Astrocyte (in vitro differentiated cells and primary cell): ENCODE measurements around the gene KCNA3. TPM values are rescaled to one million over a fixed set of nuclear protein-coding genes. Genes with fewer than 3 reads are reported as not detected.

Source experiments
- DNase-seq: peaks from one replicate; pipeline ENCODE4 v3.0.0-alpha.2; 2010; ENCODE audit warnings: low read depth
- FAIRE-seq: peaks from 2 replicates; lab custom pipeline; 2011; peaks lifted over from hg19 to GRCh38; lab: Jason Lieb, UNC
- H2AFZ ChIP-seq: 2 replicates; pipeline ENCODE4 v1.6.0; 2012; ENCODE audit warnings: low read depth, low read length, inconsistent platforms
- H3K27ac ChIP-seq: 2 replicates; pipeline ENCODE4 v1.5.1; 2011; ENCODE audit warnings: low read depth, low read length, inconsistent platforms
- H3K27me3 ChIP-seq: 2 replicates; pipeline ENCODE4 v1.6.0; 2011; ENCODE audit warnings: low read length, inconsistent platforms; ENCODE audit not compliant: insufficient read depth
- H3K36me3 ChIP-seq: 2 replicates; pipeline ENCODE4 v1.5.1; 2011; ENCODE audit warnings: low read length, inconsistent platforms; ENCODE audit not compliant: insufficient read depth
- H3K4me1 ChIP-seq: 2 replicates; pipeline ENCODE4 v1.5.1; 2011; ENCODE audit warnings: low read length, inconsistent platforms; ENCODE audit not compliant: insufficient read depth
- H3K4me2 ChIP-seq: 2 replicates; pipeline ENCODE4 v1.6.0; 2012; ENCODE audit warnings: low read length, inconsistent platforms
- H3K4me3 ChIP-seq: 2 replicates; pipeline ENCODE4 v1.5.1; 2011; ENCODE audit warnings: low read depth, mild to moderate bottlenecking, low read length, inconsistent platforms; ENCODE audit not compliant: insufficient read depth
- H3K79me2 ChIP-seq: 2 replicates; pipeline ENCODE4 v1.6.0; 2012; ENCODE audit warnings: mild to moderate bottlenecking, low read length, inconsistent platforms; ENCODE audit not compliant: insufficient read depth
- H3K9ac ChIP-seq: 2 replicates; pipeline ENCODE4 v1.6.0; 2012; ENCODE audit warnings: mild to moderate bottlenecking, low read length, inconsistent platforms
- H3K9me3 ChIP-seq: 2 replicates; pipeline ENCODE4 v1.5.1; 2012; ENCODE audit warnings: low read depth, mild to moderate bottlenecking, low read length, inconsistent platforms; ENCODE audit not compliant: insufficient read depth
- H4K20me1 ChIP-seq: 2 replicates; pipeline ENCODE4 v1.6.0; 2012; ENCODE audit warnings: low read length, inconsistent platforms; ENCODE audit not compliant: insufficient read depth
- H3K27ac Mint-ChIP-seq: one replicate; pipeline ENCODE4 v1.8.0; 2021; ENCODE audit warnings: mild to moderate bottlenecking, mixed read lengths; ENCODE audit not compliant: unreplicated experiment
- H3K27me3 Mint-ChIP-seq: one replicate; pipeline ENCODE4 v1.8.0; 2021; ENCODE audit warnings: low read depth, mixed read lengths; ENCODE audit not compliant: unreplicated experiment
- H3K36me3 Mint-ChIP-seq: one replicate; pipeline ENCODE4 v1.8.0; 2021; ENCODE audit warnings: low read depth, mixed read lengths; ENCODE audit not compliant: unreplicated experiment
- H3K4me1 Mint-ChIP-seq: one replicate; pipeline ENCODE4 v1.8.0; 2021; ENCODE audit warnings: low read depth, mixed read lengths; ENCODE audit not compliant: unreplicated experiment
- H3K4me3 Mint-ChIP-seq: one replicate; pipeline ENCODE4 v1.8.0; 2021; ENCODE audit warnings: mild to moderate bottlenecking, moderate library complexity, mixed read lengths; ENCODE audit not compliant: unreplicated experiment
- H3K9me3 Mint-ChIP-seq: one replicate; pipeline ENCODE4 v1.8.0; 2021; ENCODE audit warnings: mild to moderate bottlenecking, mixed read lengths; ENCODE audit not compliant: unreplicated experiment
- EZH2 ChIP-seq: IDR thresholded peaks from 2 replicates; pipeline ENCODE4 v1.6.1; 2012; ENCODE audit warnings: mild to moderate bottlenecking, low read length, inconsistent platforms; ENCODE audit not compliant: insufficient read depth
- total RNA-seq: library from RNA; stranded (reverse); gene quantifications from 2 replicates; pipeline ENCODE4 v1.2.1, GENCODE V29; 2021
- TF ChIP-seq, protein P1 (sequence below): IDR thresholded peaks from 2 replicates; pipeline ENCODE4 v1.5.1; 2011; ENCODE audit warnings: low read depth, mild to moderate bottlenecking, inconsistent platforms, low read length, moderate library complexity; ENCODE audit not compliant: insufficient read depth

KCNA3 gene
- total RNA-seq, 1 donor from 2014 or later: 0.09 TPM

DNA sequence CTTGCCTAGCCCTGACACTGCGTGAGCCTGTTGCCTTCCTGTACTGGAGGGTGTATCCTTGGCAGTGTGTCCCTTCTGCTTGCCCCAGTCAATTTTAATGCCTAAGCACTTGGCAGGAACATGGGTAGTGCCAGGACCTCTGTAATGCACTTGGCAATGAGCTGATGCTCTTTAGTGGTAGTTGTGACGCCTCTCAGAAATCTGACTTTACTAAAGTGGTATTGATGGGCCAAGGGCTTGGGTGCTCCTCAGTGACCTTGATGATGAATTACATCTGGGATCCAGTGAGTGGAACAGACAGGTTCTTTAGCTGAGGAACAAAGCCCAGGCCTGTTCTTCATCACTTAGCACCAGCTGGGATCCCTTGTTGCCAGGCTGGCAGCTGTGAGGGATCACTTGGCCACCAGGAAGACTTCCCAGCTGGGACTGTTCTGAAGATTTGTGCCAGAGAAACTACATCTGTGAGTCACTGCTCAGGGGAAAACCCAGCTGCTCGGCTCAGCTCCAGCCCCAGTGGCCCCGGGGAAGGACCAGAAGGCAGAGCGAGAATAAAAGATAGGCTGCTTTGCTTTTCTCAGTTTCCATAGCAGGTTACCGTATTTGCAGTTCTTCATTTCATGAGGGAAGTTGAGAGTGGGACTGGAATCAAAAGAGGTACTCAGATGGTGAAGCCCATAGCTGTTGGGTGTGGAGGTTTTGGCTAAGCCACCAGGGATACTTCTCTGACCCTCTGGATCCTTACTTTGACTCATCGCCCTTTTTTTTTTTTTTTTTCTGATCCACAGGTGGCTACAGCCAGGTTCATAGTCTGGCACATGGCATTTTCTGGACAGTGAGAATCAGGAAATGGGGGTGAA is 40.1 kb downstream of the KCNA3 start:
- H3K4me3 Mint-ChIP-seq: no peak overlapping the region
- Histone ChIP-seq H3K36me3 (no peaks in the 10 kb centered on the region), H2AFZ (no peak overlapping the region), H3K9me3 (no peaks in the 10 kb centered on the region), H3K27me3 (no peaks in the 10 kb centered on the region), H3K4me2 (no peak overlapping the region), H3K4me1 (no peaks in the 10 kb centered on the region), H3K4me3 (no peak overlapping the region), H3K27ac (no peak overlapping the region), H3K9ac (no peak overlapping the region), H4K20me1 (no peaks in the 10 kb centered on the region), H3K79me2 (no peaks in the 10 kb centered on the region)
- H3K4me1 Mint-ChIP-seq: peaks cover 6% of the 10 kb centered on the region
- no peak overlapping the region for H3K27ac Mint-ChIP-seq
- FAIRE-seq (no peak), DNase-seq (peak; percentile 24)
- TF ChIP-seq, protein P1, sequence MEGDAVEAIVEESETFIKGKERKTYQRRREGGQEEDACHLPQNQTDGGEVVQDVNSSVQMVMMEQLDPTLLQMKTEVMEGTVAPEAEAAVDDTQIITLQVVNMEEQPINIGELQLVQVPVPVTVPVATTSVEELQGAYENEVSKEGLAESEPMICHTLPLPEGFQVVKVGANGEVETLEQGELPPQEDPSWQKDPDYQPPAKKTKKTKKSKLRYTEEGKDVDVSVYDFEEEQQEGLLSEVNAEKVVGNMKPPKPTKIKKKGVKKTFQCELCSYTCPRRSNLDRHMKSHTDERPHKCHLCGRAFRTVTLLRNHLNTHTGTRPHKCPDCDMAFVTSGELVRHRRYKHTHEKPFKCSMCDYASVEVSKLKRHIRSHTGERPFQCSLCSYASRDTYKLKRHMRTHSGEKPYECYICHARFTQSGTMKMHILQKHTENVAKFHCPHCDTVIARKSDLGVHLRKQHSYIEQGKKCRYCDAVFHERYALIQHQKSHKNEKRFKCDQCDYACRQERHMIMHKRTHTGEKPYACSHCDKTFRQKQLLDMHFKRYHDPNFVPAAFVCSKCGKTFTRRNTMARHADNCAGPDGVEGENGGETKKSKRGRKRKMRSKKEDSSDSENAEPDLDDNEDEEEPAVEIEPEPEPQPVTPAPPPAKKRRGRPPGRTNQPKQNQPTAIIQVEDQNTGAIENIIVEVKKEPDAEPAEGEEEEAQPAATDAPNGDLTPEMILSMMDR: no peak
- TF ChIP-seq EZH2: no peak
- no peaks in the 10 kb centered on the region for H3K9me3 Mint-ChIP-seq
- H3K36me3 Mint-ChIP-seq: no peaks in the 10 kb centered on the region
- H3K27me3 Mint-ChIP-seq: peaks cover 15% of the 10 kb centered on the region

DNA sequence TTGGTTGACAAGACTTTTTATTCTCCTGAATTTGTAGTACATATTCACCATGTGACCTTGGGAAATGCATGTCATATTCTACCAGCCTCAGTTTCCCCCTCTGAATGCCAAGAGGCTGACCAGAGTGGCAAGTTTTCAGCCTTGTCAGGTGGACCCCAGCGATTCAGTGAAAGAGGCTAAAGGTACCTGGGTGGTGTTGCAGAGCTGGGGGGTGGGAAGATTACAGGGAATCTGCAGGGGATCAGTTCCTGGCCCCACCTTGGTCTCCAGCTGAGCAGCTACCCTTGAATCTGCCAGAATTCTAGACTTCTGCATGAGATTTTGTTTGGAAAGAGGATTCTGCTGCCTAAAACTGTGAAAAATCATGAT is 40.7 kb downstream of the KCNA3 start:
- no peaks in the 10 kb centered on the region for H3K36me3 ChIP-seq
- Mint-ChIP-seq H3K9me3 (no peaks in the 10 kb centered on the region), H3K4me1 (peaks cover 3% of the 10 kb centered on the region), H3K36me3 (no peaks in the 10 kb centered on the region), H3K27ac (no peak overlapping the region), H3K27me3 (peaks cover 17% of the 10 kb centered on the region), H3K4me3 (no peak overlapping the region)
- H4K20me1 ChIP-seq: no peaks in the 10 kb centered on the region
- no peak overlapping the region for H3K4me2 ChIP-seq
- H3K27ac ChIP-seq: no peak overlapping the region
- H3K79me2 ChIP-seq: no peaks in the 10 kb centered on the region
- H2AFZ ChIP-seq: no peak overlapping the region
- DNase-seq (no peak), FAIRE-seq (no peak)
- no peaks in the 10 kb centered on the region for H3K9me3 ChIP-seq
- H3K4me3 ChIP-seq: no peak overlapping the region
- TF ChIP-seq EZH2: no peak
- H3K4me1 ChIP-seq: no peaks in the 10 kb centered on the region
- H3K27me3 ChIP-seq: no peaks in the 10 kb centered on the region
- H3K9ac ChIP-seq: no peak overlapping the region

DNA sequence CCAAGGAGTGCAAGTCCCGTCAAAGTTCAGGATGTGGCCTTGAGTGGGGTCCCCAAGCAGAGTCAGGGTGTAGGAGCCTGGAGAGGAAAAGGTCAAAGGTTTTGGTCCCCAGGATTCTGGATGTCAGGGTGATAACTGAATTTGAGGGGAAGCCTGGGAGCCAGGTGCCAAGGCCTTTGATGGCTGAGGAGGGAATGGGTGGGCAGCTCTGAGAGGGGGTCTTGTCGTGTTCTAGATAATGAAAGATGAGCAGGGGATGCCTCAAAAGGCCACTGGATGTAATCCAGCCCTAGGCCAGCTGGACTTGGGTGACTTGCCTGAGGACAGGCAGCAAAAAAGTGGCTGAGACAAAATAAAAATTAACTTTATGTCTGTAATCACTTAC is 41.1 kb downstream of the KCNA3 start:
- Mint-ChIP-seq H3K27me3 (peaks cover 20% of the 10 kb centered on the region), H3K36me3 (no peaks in the 10 kb centered on the region), H3K27ac (no peak overlapping the region), H3K4me3 (no peak overlapping the region), H3K9me3 (no peaks in the 10 kb centered on the region), H3K4me1 (peaks cover 3% of the 10 kb centered on the region)
- TF ChIP-seq EZH2: no peak
- TF ChIP-seq, protein P1: no peak
- DNase-seq (no peak), FAIRE-seq (no peak)
- H3K4me1 ChIP-seq: no peaks in the 10 kb centered on the region
- no peak overlapping the region for H3K9ac ChIP-seq
- H3K4me2 ChIP-seq: no peak overlapping the region
- H3K27ac ChIP-seq: no peak overlapping the region
- no peaks in the 10 kb centered on the region for H3K79me2 ChIP-seq
- H3K9me3 ChIP-seq: no peaks in the 10 kb centered on the region
- no peaks in the 10 kb centered on the region for H3K27me3 ChIP-seq
- H3K4me3 ChIP-seq: no peak overlapping the region
- H3K36me3 ChIP-seq: no peaks in the 10 kb centered on the region
- no peaks in the 10 kb centered on the region for H4K20me1 ChIP-seq
- H2AFZ ChIP-seq: no peak overlapping the region
